ENCODE data around the gene FAM114A1. TPM values are rescaled to one million over a fixed set of nuclear protein-coding genes. Genes with fewer than 3 reads are reported as not detected.

The FAM114A1 gene
- total RNA-seq (31.1 TPM), polyA plus RNA-seq (ENCODE audit: insufficient read depth, low read depth, low replicate concordance) (10.8 TPM)
- long read RNA-seq, donor 1 = 0 reads
- long read RNA-seq, donor 2, partial matches to known transcripts = 0 of 1 reads
- long read RNA-seq, donor 2, other reads (novel, unspliced or antisense) = 0 of 1 reads
- long read RNA-seq, donor 3, full-length matches to known transcripts = 2 of 2 reads
- long read RNA-seq, donor 3, partial matches to known transcripts = 0 of 2 reads
- long read RNA-seq, donor 3, other reads (novel, unspliced or antisense) = 0 of 2 reads
- long read RNA-seq, donor 4, partial matches to known transcripts = 0 of 1 reads
- long read RNA-seq, donor 4, other reads (novel, unspliced or antisense) = 0 of 1 reads
- long read RNA-seq, donor 5 = 0 reads
- long read RNA-seq, donor 6 = 0 reads
- long read RNA-seq, donor 7, partial matches to known transcripts = 3 of 8 reads
- long read RNA-seq, donor 7, other reads (novel, unspliced or antisense) = 4 of 8 reads
- long read RNA-seq, donor 8, partial matches to known transcripts = 0 of 1 reads
- long read RNA-seq, donor 8, other reads (novel, unspliced or antisense) = 0 of 1 reads
- long read RNA-seq, donor 9 = 0 reads
- long read RNA-seq, donor 10, partial matches to known transcripts = 6 of 6 reads
- long read RNA-seq, donor 10, other reads (novel, unspliced or antisense) = 0 of 6 reads

DNA sequence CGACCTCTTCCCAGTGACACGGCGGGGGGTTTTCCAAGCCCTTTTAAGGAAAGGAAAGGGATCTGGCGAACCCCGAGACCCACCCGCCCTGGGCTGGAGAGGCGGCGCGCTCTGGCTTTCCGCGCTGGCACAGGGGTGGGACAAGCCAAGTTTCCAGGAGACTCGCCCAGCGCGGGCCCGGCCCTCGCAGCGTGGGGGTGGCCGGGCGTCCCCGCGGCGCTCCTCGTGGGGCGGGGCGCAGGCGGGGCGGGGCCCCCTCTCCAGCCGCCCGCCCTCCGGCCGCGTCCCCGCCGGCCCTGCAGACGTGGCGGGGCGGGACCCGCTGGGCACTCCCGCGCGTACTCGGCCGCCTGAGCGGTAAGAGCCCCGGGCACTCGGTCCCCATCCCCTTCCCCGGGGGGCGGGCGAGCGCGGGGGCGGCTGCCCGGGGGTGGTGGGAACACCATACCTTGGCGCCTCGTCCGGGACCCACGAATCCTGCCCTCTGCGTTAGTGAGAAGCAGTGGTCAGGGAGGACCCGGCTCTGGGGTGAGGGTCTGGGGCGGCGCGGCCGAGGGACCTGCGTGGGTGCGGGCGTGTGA lies at the start of gene FAM114A1:
Gene FAM114A1 (plus strand): TSS at position 329 of the 581 bp plus-strand sequence. CDS start 10,273 bp downstream, outside the sequence.
- intact Hi-C loops (cut with DNase I) = no loop called here
- TF ChIP-seq, protein P1, sequence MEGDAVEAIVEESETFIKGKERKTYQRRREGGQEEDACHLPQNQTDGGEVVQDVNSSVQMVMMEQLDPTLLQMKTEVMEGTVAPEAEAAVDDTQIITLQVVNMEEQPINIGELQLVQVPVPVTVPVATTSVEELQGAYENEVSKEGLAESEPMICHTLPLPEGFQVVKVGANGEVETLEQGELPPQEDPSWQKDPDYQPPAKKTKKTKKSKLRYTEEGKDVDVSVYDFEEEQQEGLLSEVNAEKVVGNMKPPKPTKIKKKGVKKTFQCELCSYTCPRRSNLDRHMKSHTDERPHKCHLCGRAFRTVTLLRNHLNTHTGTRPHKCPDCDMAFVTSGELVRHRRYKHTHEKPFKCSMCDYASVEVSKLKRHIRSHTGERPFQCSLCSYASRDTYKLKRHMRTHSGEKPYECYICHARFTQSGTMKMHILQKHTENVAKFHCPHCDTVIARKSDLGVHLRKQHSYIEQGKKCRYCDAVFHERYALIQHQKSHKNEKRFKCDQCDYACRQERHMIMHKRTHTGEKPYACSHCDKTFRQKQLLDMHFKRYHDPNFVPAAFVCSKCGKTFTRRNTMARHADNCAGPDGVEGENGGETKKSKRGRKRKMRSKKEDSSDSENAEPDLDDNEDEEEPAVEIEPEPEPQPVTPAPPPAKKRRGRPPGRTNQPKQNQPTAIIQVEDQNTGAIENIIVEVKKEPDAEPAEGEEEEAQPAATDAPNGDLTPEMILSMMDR (IDR thresholded peaks at IDR 0.05; ENCODE audit: borderline replicate concordance, extremely low read depth, insufficient read depth) = no peak

DNA sequence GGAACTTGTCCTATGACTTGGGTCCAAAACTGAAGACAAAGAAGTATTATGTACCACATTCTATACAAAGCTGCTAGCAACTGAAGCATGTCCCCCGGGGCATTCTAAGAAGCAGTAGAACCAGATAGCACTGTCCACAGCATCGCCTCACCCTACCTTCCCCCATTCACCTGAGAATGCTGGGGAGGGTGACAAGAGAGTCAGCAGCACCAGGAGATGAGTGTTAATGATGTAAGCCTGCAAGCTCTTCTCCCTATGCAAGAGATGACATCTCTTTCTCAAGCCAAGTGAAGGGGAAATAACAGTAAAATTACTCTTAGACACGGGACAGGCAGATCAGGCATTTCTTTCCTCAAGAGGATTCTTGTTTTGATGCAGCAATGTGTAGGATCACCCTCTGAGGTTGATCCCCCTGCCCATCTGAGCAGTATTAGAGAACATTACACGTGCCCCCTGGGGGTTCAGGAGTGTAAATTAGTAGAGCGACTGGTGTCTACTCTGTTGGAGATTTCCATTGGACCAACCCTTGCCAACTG lies 49.1 kb upstream of the FAM114A1 start:
- no peak for FAIRE-seq
- H3K27ac ChIP-seq (ENCODE audit: low read depth in 2 of 2, low read length in 2 of 2) = no peak overlapping the region
- DNase-seq = no peak
- peaks cover 0 to 7% (median 0%) of the 10 kb centered on the region in 3 donors for H3K9me3 ChIP-seq (ENCODE audit: control insufficient read depth in 2 of 3, insufficient read depth in 1 of 3, low read length in 3 of 3)
- no peaks in the 10 kb centered on the region for H3K4me1 ChIP-seq (ENCODE audit: control insufficient read depth in 2 of 3, insufficient read depth in 2 of 3, low read depth in 1 of 3, low read length in 3 of 3)
- H3K9ac ChIP-seq (ENCODE audit: low read length in 3 of 3) = no peak overlapping the region
- intact Hi-C loops (cut with DNase I) = no loop called here
- TF ChIP-seq, protein P1 (IDR thresholded peaks at IDR 0.05; ENCODE audit: borderline replicate concordance, extremely low read depth, insufficient read depth) = no peak
- no peaks in the 10 kb centered on the region for H3K36me3 ChIP-seq (ENCODE audit: control insufficient read depth in 2 of 3, insufficient read depth in 3 of 3, low read length in 3 of 3)
- H3K4me3 ChIP-seq (ENCODE audit: low read length in 3 of 3) = no peak overlapping the region
- H3K27me3 ChIP-seq (ENCODE audit: control insufficient read depth, insufficient read depth, low read length) = no peaks in the 10 kb centered on the region

More for the DNA sequence above, at the start of gene FAM114A1:
- Histone ChIP-seq H3K9me3 (ENCODE audit: control insufficient read depth in 2 of 3, insufficient read depth in 1 of 3, low read length in 3 of 3) (no peaks in the 10 kb centered on the region), H3K27me3 (ENCODE audit: control insufficient read depth, insufficient read depth, low read length) (no peaks in the 10 kb centered on the region), H3K4me3 (ENCODE audit: low read length in 3 of 3) (peak within 1 kb of the TSS; percentile 57 to 83 (median 73)), H3K4me1 (ENCODE audit: control insufficient read depth in 2 of 3, insufficient read depth in 2 of 3, low read depth in 1 of 3, low read length in 3 of 3) (peaks cover 0 to 17% (median 13%) of the 10 kb centered on the region in 3 donors), H3K36me3 (ENCODE audit: control insufficient read depth in 2 of 3, insufficient read depth in 3 of 3, low read length in 3 of 3) (no peaks in the 10 kb centered on the region), H3K27ac (ENCODE audit: low read depth in 2 of 2, low read length in 2 of 2) (peak within 1 kb of the TSS; percentile 79 to 86), H3K9ac (ENCODE audit: low read length in 3 of 3) (peak within 1 kb of the TSS; percentile 47 to 89 (median 89))
- FAIRE-seq (no peak), DNase-seq (peak; percentile 80 to 94 (median 85))

DNA sequence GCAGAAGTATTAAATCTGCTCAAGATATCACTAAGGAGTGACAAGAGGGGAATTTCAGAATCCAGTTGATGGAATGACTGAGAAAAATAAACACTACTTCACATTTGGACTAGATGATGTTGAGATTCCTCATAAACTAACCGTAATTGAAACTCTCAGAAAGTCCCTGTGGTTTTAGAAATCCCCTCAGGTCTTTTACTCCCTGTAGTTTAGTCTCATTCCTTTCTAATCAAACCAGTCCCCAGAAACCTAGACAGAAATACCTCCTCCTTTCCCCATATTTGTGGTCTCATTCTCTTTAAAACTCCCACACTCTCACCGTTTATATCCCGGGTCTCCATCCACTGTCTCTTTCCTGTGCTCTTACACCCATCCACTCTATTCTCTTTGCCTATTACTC lies 48.0 kb upstream of the FAM114A1 start:
- H3K4me1 ChIP-seq (ENCODE audit: control insufficient read depth in 2 of 3, insufficient read depth in 2 of 3, low read depth in 1 of 3, low read length in 3 of 3) = no peaks in the 10 kb centered on the region
- no peak overlapping the region for H3K4me3 ChIP-seq (ENCODE audit: low read length in 3 of 3)
- H3K36me3 ChIP-seq (ENCODE audit: control insufficient read depth in 2 of 3, insufficient read depth in 3 of 3, low read length in 3 of 3) = no peaks in the 10 kb centered on the region
- H3K27me3 ChIP-seq (ENCODE audit: control insufficient read depth, insufficient read depth, low read length) = no peaks in the 10 kb centered on the region
- TF ChIP-seq, protein P1 (IDR thresholded peaks at IDR 0.05; ENCODE audit: borderline replicate concordance, extremely low read depth, insufficient read depth) = no peak
- DNase-seq (no peak), FAIRE-seq (no peak)
- intact Hi-C loops (cut with DNase I) = no loop called here
- peaks cover 0 to 7% (median 0%) of the 10 kb centered on the region in 3 donors for H3K9me3 ChIP-seq (ENCODE audit: control insufficient read depth in 2 of 3, insufficient read depth in 1 of 3, low read length in 3 of 3)
- no peak overlapping the region for H3K9ac ChIP-seq (ENCODE audit: low read length in 3 of 3)
- H3K27ac ChIP-seq (ENCODE audit: low read depth in 2 of 2, low read length in 2 of 2) = no peak overlapping the region

All from kidney (tissue), 22 donors.